CD4-positive, alpha-beta T cell (primary cell): ENCODE data around the gene DIMT1. TPM values are rescaled to one million over a fixed set of nuclear protein-coding genes. Genes with fewer than 3 reads are reported as not detected.

Source experiments
- ATAC-seq: fragments of 200-7000 bp; cut with Tn5 transposase; one replicate; pipeline ENCODE4 v1.10.0; 2022; ENCODE audit warnings: mild to moderate bottlenecking; ENCODE audit not compliant: poor library complexity
- CTCF ChIA-PET: fragments of 350-600 bp; sonication (Branson Sonifier 250); formaldehyde crosslinking; loops from one replicate; lab custom pipeline; 2021; ENCODE audit warnings: antibody characterized with exemption, inconsistent platforms; lab: Charles Lee
- POLR2A ChIA-PET: fragments of 350-600 bp; sonication (Branson Sonifier 250); formaldehyde crosslinking; loops from one replicate; lab custom pipeline; 2021; ENCODE audit warnings: antibody characterized with exemption, inconsistent platforms; lab: Charles Lee
- DNase-seq, 14 experiments: peaks; one replicate each; pipeline ENCODE4 v3.0.0-alpha.2; 2013 to 2020; ENCODE audit warnings: mixed read lengths in 2 of 14
- H3K27ac ChIP-seq, 2 donors: one replicate each; pipeline versions ENCODE4 v1.5.1 to v1.7.0; 2013; ENCODE audit warnings: low read length in 2 of 2, low read depth in 1 of 2, mild to moderate bottlenecking in 1 of 2
- H3K27me3 ChIP-seq, 2 experiments: 1 replicate in 1 of 2; 2 replicates in 1 of 2; pipeline versions ENCODE4 v1.6.1 to v1.7.0; 2013; ENCODE audit warnings: low read length in 2 of 2, control low read depth in 1 of 2, mild to moderate bottlenecking in 1 of 2, moderate library complexity in 1 of 2; ENCODE audit not compliant: insufficient read depth in 2 of 2, control insufficient read depth in 1 of 2
- H3K36me3 ChIP-seq: one replicate; pipeline ENCODE4 v1.6.1; 2013; ENCODE audit warnings: low read length, control low read depth; ENCODE audit not compliant: insufficient read depth
- H3K4me1 ChIP-seq: one replicate; pipeline ENCODE4 v1.6.1; 2013; ENCODE audit warnings: low read length, control low read depth; ENCODE audit not compliant: insufficient read depth
- H3K4me3 ChIP-seq: one replicate; pipeline ENCODE4 v1.5.1; 2013; ENCODE audit warnings: mild to moderate bottlenecking, low read length, moderate library complexity
- H3K9me3 ChIP-seq, 2 experiments: 1 replicate in 1 of 2; 2 replicates in 1 of 2; pipeline versions ENCODE4 v1.6.1 to v1.7.0; 2013; ENCODE audit warnings: low read length in 2 of 2, mild to moderate bottlenecking in 2 of 2, control low read depth in 1 of 2, moderate library complexity in 1 of 2; ENCODE audit not compliant: control insufficient read depth in 1 of 2, insufficient read depth in 1 of 2
- H3K27ac Mint-ChIP-seq: one replicate; pipeline ENCODE4 v1.8.0; 2020; ENCODE audit warnings: mixed read lengths
- H3K27me3 Mint-ChIP-seq: one replicate; pipeline ENCODE4 v1.8.0; 2021; ENCODE audit warnings: mixed read lengths
- H3K36me3 Mint-ChIP-seq: one replicate; pipeline ENCODE4 v1.8.0; 2021; ENCODE audit warnings: low read depth, mixed read lengths
- H3K4me1 Mint-ChIP-seq: one replicate; pipeline ENCODE4 v1.8.0; 2021; ENCODE audit warnings: low read depth, mixed read lengths
- H3K4me3 Mint-ChIP-seq: one replicate; pipeline ENCODE4 v1.8.0; 2020; ENCODE audit warnings: mild to moderate bottlenecking, mixed read lengths
- H3K9me3 Mint-ChIP-seq: one replicate; pipeline ENCODE4 v1.8.0; 2020; ENCODE audit warnings: mixed read lengths
- intact Hi-C, 2 experiments: fragments of 100-400 bp; cut with DNase I in 1 of 2; cut with micrococcal nuclease in 1 of 2; formaldehyde crosslinking; loops; one replicate each; pipeline versions ENCODE4 v1.15.1 to v1.9.0; 2023 to 2025; cut with DNase I, micrococcal nuclease
- total RNA-seq, 174 experiments: library from RNA in 2 of 174; stranded (reverse) in 2 of 174; gene quantifications; one replicate each; pipeline ENCODE4 v1.2.3 and lab custom pipeline; 2021 to 2026
- TF ChIP-seq, protein P1 (sequence below): fragments of 200-600 bp; IDR thresholded peaks from one replicate; pipeline ENCODE4 v1.8.0; 2022; ENCODE audit warnings: antibody characterized with exemption, mild to moderate bottlenecking

The DIMT1 gene
- total RNA-seq, 2 experiments from 2014 or later, result 19.9 to 20.5 TPM

DNA sequence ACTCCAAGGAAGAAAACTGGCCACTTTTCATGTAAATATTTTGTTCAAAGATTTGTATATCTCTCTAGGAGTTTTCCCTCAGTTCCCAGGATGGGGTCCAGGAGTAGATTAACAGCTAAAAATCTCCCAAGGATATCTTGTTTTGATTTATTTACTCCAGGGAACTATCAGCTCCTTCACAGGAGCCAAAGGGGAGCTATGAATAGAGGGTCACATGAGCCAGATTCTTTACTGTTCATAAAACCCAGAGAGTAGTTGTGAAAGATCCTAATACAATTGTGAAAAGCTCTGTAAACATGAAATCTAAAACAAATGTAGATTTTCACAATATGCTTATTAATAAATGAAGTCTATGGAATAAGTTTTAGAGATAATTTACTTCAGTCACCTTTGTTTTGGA, 16.9 kb downstream of the DIMT1 start:
- Histone ChIP-seq H3K36me3 (peaks cover 72% of the 10 kb centered on the region), H3K9me3 (no peaks in the 10 kb centered on the region), H3K4me3 (no peak overlapping the region), H3K4me1 (no peaks in the 10 kb centered on the region), H3K27ac (no peak overlapping the region), H3K27me3 (no peaks in the 10 kb centered on the region)
- no peak overlapping the region for H3K4me3 Mint-ChIP-seq
- H3K27me3 Mint-ChIP-seq, result no peaks in the 10 kb centered on the region
- TF ChIP-seq, protein P1, sequence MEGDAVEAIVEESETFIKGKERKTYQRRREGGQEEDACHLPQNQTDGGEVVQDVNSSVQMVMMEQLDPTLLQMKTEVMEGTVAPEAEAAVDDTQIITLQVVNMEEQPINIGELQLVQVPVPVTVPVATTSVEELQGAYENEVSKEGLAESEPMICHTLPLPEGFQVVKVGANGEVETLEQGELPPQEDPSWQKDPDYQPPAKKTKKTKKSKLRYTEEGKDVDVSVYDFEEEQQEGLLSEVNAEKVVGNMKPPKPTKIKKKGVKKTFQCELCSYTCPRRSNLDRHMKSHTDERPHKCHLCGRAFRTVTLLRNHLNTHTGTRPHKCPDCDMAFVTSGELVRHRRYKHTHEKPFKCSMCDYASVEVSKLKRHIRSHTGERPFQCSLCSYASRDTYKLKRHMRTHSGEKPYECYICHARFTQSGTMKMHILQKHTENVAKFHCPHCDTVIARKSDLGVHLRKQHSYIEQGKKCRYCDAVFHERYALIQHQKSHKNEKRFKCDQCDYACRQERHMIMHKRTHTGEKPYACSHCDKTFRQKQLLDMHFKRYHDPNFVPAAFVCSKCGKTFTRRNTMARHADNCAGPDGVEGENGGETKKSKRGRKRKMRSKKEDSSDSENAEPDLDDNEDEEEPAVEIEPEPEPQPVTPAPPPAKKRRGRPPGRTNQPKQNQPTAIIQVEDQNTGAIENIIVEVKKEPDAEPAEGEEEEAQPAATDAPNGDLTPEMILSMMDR, result no peak
- no peak for ATAC-seq
- H3K36me3 Mint-ChIP-seq, result peaks cover 76% of the 10 kb centered on the region
- no peaks in the 10 kb centered on the region for H3K9me3 Mint-ChIP-seq
- CTCF ChIA-PET, result no interaction called here
- no peaks in the 10 kb centered on the region for H3K4me1 Mint-ChIP-seq
- no peak for DNase-seq
- intact Hi-C loops, result no loop called here
- POLR2A ChIA-PET, result interaction anchor here (1.2 to 1.3 kb wide), 2 partner anchors 17 to 24 kb away, joined by 3 to 4 read pairs; partner anchors contain the start of gene DIMT1
- no peak overlapping the region for H3K27ac Mint-ChIP-seq

DNA sequence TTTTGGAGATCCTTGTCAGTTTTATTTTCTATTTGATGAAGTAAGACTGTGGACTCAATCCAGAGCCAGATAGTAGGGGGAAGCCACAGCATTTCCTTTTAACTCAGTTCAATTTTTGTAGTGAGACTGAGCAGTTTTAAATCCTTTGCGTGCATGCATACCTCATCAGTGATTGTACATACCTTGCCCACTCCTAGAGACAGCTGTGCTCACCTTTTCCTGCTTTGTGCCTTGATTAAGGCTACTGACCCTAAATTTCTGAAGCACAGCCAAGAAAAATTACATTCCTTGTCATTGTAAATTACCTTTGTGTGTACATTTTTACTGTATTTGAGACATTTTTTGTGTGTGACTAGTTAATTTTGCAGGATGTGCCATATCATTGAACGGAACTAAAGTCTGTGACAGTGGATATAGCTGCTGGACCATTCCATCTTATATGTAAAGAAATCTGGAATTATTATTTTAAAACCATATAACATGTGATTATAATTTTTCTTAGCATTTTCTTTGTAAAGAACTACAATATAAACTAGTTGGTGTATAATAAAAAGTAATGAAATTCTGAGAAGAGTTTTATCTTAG, 17.8 kb downstream of the DIMT1 start:
- peaks cover 79% of the 10 kb centered on the region for H3K36me3 Mint-ChIP-seq
- ChIA-PET POLR2A (interaction anchor here (0.6 to 1.3 kb wide), 2 partner anchors 13 to 18 kb away, joined by 3 to 4 read pairs; partner anchors contain the start of gene DIMT1), CTCF (no interaction called here)
- Histone ChIP-seq H3K27me3 (no peaks in the 10 kb centered on the region), H3K4me3 (no peak overlapping the region), H3K4me1 (no peaks in the 10 kb centered on the region), H3K36me3 (peaks cover 78% of the 10 kb centered on the region), H3K27ac (no peak overlapping the region), H3K9me3 (no peaks in the 10 kb centered on the region)
- TF ChIP-seq, protein P1, result no peak
- H3K27me3 Mint-ChIP-seq, result no peaks in the 10 kb centered on the region
- ATAC-seq, result no peak
- no peak overlapping the region for H3K4me3 Mint-ChIP-seq
- intact Hi-C loops, result no loop called here
- no peak for DNase-seq
- no peaks in the 10 kb centered on the region for H3K4me1 Mint-ChIP-seq
- H3K9me3 Mint-ChIP-seq, result no peaks in the 10 kb centered on the region
- peak overlapping the region; percentile 26 for H3K27ac Mint-ChIP-seq

DNA sequence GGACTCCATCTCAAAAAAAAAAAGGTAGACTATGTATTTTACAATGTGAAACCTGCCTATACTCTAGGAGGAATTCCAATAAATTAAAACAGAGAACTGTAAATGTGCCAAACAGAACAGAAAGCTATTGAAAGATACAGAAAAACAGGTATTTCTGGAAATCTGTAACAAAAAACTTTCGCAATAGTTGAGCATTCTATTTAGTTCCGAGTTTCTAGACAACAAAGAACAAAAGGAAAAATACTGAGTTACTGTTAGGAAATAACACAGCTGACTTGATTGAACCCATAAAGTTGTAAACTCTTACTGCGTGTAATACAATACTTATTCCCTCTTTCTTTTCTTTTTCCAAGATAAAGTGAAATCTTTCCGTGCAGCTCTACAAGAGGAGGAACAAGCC, 18.6 kb downstream of the DIMT1 start:
- intact Hi-C loops, result no loop called here
- no peaks in the 10 kb centered on the region for H3K9me3 Mint-ChIP-seq
- no peaks in the 10 kb centered on the region for H3K4me1 Mint-ChIP-seq
- TF ChIP-seq, protein P1, result no peak
- no peak for ATAC-seq
- H3K4me3 Mint-ChIP-seq, result no peak overlapping the region
- H3K9me3 ChIP-seq, result no peaks in the 10 kb centered on the region
- H3K27ac ChIP-seq, result no peak overlapping the region
- H3K27me3 Mint-ChIP-seq, result no peaks in the 10 kb centered on the region
- DNase-seq, result no peak
- H3K4me3 ChIP-seq, result no peak overlapping the region
- peaks cover 79% of the 10 kb centered on the region for H3K36me3 Mint-ChIP-seq
- ChIA-PET POLR2A (no interaction called here), CTCF (no interaction called here)
- H3K27ac Mint-ChIP-seq, result peak overlapping the region; percentile 26
- no peaks in the 10 kb centered on the region for H3K27me3 ChIP-seq
- H3K4me1 ChIP-seq, result no peaks in the 10 kb centered on the region
- H3K36me3 ChIP-seq, result peaks cover 76% of the 10 kb centered on the region
